Progenitor cell of endocrine pancreas (in vitro differentiated cells): ENCODE data around the gene SLC66A3. TPM values are rescaled to one million over a fixed set of nuclear protein-coding genes. Genes with fewer than 3 reads are reported as not detected.

Experiments used
- DNase-seq: peaks from one replicate; pipeline ENCODE4 v3.0.0; 2021; ENCODE audit warnings: low spot score; ENCODE audit not compliant: unreplicated experiment
- H3K27ac Mint-ChIP-seq: 2 replicates; pipeline ENCODE4 v1.8.0; 2021; ENCODE audit warnings: mild to moderate bottlenecking, moderate library complexity, mixed read lengths
- H3K27me3 Mint-ChIP-seq: 2 replicates; pipeline ENCODE4 v1.8.0; 2021; ENCODE audit warnings: mixed read lengths
- H3K36me3 Mint-ChIP-seq: 2 replicates; pipeline ENCODE4 v1.8.0; 2022; ENCODE audit warnings: mixed read lengths; ENCODE audit not compliant: insufficient read depth
- H3K4me1 Mint-ChIP-seq: 2 replicates; pipeline ENCODE4 v1.8.0; 2021; ENCODE audit warnings: low read depth, mixed read lengths
- H3K4me3 Mint-ChIP-seq: 2 replicates; pipeline ENCODE4 v1.8.0; 2021; ENCODE audit warnings: low read depth, mild to moderate bottlenecking, moderate library complexity, mixed read lengths
- H3K9me3 Mint-ChIP-seq: 2 replicates; pipeline ENCODE4 v1.8.0; 2021; ENCODE audit warnings: low read depth, mixed read lengths
- total RNA-seq: library from RNA; stranded (reverse); gene quantifications from 2 replicates; pipeline ENCODE4 v1.2.1, GENCODE V29; 2021
- TF ChIP-seq, protein P1 (sequence below): fragments of 200-600 bp; sonication (generic); IDR thresholded peaks from one replicate; pipeline ENCODE4 v1.5.0; 2021; ENCODE audit warnings: antibody characterized with exemption, mild to moderate bottlenecking; ENCODE audit not compliant: unreplicated experiment

The SLC66A3 gene
- total RNA-seq, 1 donor from 2014 or later: 5.0 TPM

DNA sequence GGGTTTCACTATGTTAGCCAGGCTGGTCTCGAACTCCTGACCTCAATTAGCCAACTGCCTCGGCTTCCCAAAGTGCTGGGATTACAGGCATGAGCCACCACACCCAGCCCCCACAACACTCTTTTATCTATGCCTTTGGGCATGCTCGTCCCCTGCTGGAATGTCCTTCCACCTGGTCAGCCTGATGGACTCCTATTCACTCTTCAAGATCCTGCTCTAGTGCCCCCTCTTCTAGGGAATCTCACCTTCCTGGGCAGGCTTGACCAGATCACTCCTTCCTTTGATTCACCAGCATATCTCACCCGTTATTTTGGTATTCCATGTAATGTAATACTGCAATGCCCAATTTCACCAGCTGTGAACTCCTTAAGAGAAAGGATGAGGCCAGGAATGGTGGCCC, 13.9 kb upstream of the SLC66A3 start:
- Mint-ChIP-seq H3K9me3 (no peaks in the 10 kb centered on the region), H3K27me3 (peaks cover 10% of the 10 kb centered on the region), H3K4me3 (no peak overlapping the region), H3K4me1 (no peaks in the 10 kb centered on the region), H3K27ac (no peak overlapping the region), H3K36me3 (no peaks in the 10 kb centered on the region)
- DNase-seq: no peak
- TF ChIP-seq, protein P1, sequence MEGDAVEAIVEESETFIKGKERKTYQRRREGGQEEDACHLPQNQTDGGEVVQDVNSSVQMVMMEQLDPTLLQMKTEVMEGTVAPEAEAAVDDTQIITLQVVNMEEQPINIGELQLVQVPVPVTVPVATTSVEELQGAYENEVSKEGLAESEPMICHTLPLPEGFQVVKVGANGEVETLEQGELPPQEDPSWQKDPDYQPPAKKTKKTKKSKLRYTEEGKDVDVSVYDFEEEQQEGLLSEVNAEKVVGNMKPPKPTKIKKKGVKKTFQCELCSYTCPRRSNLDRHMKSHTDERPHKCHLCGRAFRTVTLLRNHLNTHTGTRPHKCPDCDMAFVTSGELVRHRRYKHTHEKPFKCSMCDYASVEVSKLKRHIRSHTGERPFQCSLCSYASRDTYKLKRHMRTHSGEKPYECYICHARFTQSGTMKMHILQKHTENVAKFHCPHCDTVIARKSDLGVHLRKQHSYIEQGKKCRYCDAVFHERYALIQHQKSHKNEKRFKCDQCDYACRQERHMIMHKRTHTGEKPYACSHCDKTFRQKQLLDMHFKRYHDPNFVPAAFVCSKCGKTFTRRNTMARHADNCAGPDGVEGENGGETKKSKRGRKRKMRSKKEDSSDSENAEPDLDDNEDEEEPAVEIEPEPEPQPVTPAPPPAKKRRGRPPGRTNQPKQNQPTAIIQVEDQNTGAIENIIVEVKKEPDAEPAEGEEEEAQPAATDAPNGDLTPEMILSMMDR: no peak

DNA sequence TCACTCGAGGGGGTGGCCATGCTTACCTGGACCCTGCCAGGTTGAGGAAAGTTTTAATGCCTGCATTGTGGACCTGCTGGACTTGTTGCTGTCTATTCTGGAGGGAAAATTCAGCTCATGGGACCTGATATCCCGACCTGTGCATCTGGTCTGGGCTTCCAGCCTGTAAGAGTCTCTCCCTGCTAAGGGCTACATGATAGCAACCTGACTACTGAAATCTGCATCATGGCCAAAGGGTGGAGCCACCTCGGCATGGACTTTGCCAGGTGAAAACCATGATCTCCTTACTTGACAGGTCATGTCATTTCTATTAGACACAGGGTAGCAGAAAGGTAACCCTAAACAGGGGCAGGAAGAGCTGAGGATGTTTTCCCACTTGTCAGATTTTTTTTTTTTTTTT, 12.9 kb upstream of the SLC66A3 start:
- TF ChIP-seq, protein P1: no peak
- no peaks in the 10 kb centered on the region for H3K9me3 Mint-ChIP-seq
- no peaks in the 10 kb centered on the region for H3K4me1 Mint-ChIP-seq
- no peak for DNase-seq
- H3K27me3 Mint-ChIP-seq: peaks cover 6% of the 10 kb centered on the region
- no peak overlapping the region for H3K27ac Mint-ChIP-seq
- H3K4me3 Mint-ChIP-seq: no peak overlapping the region
- no peaks in the 10 kb centered on the region for H3K36me3 Mint-ChIP-seq

DNA sequence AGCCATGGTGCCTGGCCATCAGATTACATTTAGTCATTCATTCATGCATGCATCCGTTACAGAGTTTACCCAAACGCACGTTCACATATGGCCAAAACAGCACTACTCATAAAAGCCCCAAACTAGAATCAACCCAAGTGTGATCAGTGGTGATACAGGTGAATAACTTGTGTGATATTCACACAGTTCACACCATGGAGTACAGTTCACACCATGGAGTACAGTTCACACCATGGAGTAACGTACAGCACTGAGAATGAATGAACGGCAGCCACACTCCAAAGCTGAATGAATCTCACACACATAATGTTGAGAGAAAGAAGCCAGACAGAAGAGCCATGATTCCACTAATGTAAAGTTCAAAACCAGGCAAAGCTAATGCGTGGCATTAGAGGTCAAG, 12.3 kb upstream of the SLC66A3 start:
- no peak for DNase-seq
- no peak overlapping the region for H3K4me3 Mint-ChIP-seq
- peaks cover 6% of the 10 kb centered on the region for H3K27me3 Mint-ChIP-seq

DNA sequence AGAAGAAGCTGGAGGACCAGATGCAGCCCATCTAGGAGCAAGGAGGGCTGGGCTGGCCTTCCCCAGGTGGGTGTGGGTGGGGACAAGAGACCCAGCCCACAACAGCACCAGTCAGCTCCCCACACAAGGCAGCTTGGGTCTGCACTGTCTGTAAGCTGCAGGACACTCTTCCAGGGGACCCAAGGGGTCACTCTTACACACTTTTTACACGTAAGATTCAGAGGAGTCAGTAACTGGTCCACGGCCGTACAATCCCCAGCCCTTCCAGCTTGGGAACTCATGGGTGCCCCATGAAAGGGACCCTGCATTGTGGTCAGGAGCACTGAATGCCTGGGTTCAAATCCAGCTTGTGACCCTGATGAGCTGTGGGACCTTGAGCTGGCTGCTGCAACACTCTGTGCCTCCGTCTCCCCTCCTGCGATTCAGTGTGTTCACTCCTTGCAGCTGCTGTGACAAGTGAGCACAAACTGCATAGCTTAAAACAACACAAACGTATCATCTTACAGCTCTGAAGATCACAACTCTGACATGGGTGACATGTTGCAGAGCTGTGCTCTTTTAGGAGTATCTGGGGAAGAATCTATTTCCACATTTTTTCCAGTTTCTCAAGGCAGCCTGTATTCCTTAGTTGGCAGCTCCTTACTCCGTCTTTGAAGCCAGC, 11.1 kb upstream of the SLC66A3 start:
- no peak overlapping the region for H3K27ac Mint-ChIP-seq

More for the DNA sequence above, 12.3 kb upstream of the SLC66A3 start:
- no peaks in the 10 kb centered on the region for H3K36me3 Mint-ChIP-seq
- H3K27ac Mint-ChIP-seq: no peak overlapping the region
- TF ChIP-seq, protein P1: no peak
- H3K9me3 Mint-ChIP-seq: no peaks in the 10 kb centered on the region
- no peaks in the 10 kb centered on the region for H3K4me1 Mint-ChIP-seq

DNA sequence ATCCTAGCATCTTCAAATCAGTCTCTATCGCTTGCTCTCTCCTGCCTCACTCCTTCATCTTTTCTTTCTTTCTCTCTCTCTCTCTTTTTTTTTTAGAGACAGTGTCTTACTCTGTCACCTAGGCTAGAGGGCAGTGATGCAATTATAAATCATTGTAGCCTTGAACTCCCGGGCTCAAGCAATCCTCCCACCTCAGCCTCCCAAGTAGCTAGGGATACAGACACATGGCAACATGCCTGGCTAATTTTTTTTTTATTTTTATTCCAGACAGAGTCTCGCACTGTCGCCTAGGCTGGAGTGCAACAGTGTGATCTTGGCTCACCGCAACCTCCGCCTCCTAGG, 10.6 kb upstream of the SLC66A3 start:
- TF ChIP-seq, protein P1: no peak
- no peak for DNase-seq
- H3K4me3 Mint-ChIP-seq: no peak overlapping the region
- no peaks in the 10 kb centered on the region for H3K9me3 Mint-ChIP-seq
- no peaks in the 10 kb centered on the region for H3K4me1 Mint-ChIP-seq
- no peaks in the 10 kb centered on the region for H3K36me3 Mint-ChIP-seq
- H3K27ac Mint-ChIP-seq: no peak overlapping the region
- H3K27me3 Mint-ChIP-seq: peaks cover 6% of the 10 kb centered on the region

More for the DNA sequence above, 11.1 kb upstream of the SLC66A3 start:
- peaks cover 6% of the 10 kb centered on the region for H3K27me3 Mint-ChIP-seq
- TF ChIP-seq, protein P1: no peak
- no peaks in the 10 kb centered on the region for H3K4me1 Mint-ChIP-seq
- no peaks in the 10 kb centered on the region for H3K9me3 Mint-ChIP-seq
- no peaks in the 10 kb centered on the region for H3K36me3 Mint-ChIP-seq
- no peak for DNase-seq
- H3K4me3 Mint-ChIP-seq: no peak overlapping the region
